Cardiac septum (tissue), 1 donor: ENCODE data around the gene NUTF2. TPM values are rescaled to one million over a fixed set of nuclear protein-coding genes. Genes with fewer than 3 reads are reported as not detected.
"Not testable (repeated sequence)": the region's sequence is repeated elsewhere in the genome, so short reads cannot be mapped to it uniquely, and the experiment has no call there.

Experiments
- DNase-seq: peaks from one replicate; pipeline ENCODE4 v3.0.0-alpha.2; 2020; ENCODE audit warnings: low spot score
- intact Hi-C: fragments of 100-400 bp; cut with DNase I; formaldehyde crosslinking; loops from one replicate; pipeline ENCODE4 v1.14.0; 2022
- total RNA-seq: library from RNA; stranded (reverse); fragmentation: NEBNext Ultra II Directional; extraction: Animal tissue kit (Norgen Biotek cat#: 25700); gene quantifications from one replicate; pipeline ENCODE4 v1.2.1, GENCODE V29; 2021
- donor health status: DM: no; HTN: no; CAD: no.

The NUTF2 gene
- total RNA-seq, 1 donor from 2014 or later: 87.1 TPM

GRCh38 chr16:67857547-67858233, 11.0 kb downstream of the NUTF2 start:
- intact Hi-C loops: no loop called here
- DNase-seq: peak; percentile 79

DNA sequence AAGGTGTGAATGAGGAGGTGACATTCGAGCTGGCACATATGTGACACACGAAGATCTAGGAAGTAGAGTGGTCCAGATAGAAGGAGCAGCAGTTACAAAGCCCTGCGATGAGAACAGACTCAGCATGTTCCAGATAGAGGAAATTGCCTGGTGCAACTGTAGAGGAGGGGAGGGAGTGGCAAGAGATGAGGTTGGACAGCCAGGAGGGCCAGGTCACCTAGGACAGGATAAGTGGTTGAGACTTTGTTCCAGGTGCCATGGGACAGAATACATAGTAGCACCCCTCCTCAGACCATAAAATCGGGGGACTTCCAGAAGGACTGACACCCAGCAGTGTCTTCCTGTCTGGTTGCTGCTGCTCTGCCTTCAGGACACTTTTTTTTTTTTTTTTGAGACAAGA, 11.8 kb downstream of the NUTF2 start:
- intact Hi-C loops: no loop called here
- DNase-seq: no peak

DNA sequence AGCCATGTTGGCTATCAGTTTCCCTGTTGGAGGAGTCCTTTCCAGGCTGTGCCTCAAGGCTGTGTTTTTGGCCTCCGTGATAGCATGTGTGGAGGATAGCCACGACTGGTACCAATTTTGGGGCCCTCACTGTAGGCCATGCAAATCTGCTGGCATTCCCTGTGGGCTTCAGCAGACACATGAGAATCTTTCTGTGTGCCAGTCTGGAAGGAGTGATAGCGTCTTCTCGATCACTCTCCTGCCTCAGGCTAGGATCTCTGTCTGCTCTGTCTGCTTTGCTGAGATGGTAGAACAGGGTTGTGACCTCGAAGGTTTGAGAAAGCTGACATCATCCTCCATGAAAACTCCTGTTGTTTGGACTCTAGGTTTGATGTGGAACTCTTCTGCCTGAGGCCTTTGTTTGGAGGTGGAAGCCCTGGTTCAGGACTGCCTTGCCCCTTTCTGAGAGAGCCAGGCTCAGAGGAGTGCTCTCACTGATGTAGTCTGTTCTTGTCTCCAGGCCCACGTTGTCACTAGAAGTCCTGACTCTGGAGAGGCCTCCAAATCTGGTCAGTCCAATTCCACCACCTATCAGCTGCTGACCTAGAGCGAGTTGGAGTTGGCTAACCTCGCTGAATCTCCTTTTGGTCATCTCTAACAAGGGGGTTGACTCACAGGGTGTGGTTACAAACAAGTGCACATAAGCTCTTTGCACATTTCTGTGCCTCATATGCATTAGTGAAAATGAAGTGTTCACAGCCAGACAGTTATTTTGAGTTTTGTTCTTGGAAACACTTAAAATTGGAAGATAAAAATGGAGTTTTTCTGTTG, 14.1 kb downstream of the NUTF2 start:
- intact Hi-C loops: no loop called here
- DNase-seq: no peak

DNA sequence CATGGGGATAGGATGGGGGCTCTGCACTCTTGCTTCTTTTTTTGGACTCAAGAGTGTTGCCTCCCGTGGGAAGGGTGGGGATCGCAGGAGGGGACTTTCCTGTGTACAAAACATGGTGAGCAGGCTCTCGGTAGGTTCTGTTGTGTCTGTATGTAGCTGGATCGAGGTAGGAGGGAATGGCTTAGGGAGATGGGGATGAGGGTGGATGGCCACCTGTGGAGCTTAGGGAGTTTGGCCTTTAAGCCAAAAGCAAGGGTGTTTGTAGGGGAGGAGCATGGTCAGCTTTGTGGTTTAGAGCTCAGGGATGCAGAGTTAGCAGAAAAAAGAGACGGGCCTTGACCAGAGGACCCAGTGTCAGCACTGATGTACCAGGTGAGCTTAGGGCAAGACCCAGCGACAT, 15.1 kb downstream of the NUTF2 start:
- intact Hi-C loops: loop anchor here (2.0 kb wide), 1 partner anchor 15 kb away; the partner anchor contains the start of genes CENPT and NUTF2
- DNase-seq: no peak

GRCh38 chr16:67862623-67863583, 16.2 kb downstream of the NUTF2 start:
- intact Hi-C loops: loop anchor here (2.0 kb wide), 1 partner anchor 16 kb away; the partner anchor contains the start of genes CENPT and NUTF2
- peak; percentile 93 for DNase-seq

- intact Hi-C loops, DNase-seq: not testable (repeated sequence)
Measured at GRCh38 chr16:67864044-67864443, 17.3 kb downstream of the NUTF2 start.

DNA sequence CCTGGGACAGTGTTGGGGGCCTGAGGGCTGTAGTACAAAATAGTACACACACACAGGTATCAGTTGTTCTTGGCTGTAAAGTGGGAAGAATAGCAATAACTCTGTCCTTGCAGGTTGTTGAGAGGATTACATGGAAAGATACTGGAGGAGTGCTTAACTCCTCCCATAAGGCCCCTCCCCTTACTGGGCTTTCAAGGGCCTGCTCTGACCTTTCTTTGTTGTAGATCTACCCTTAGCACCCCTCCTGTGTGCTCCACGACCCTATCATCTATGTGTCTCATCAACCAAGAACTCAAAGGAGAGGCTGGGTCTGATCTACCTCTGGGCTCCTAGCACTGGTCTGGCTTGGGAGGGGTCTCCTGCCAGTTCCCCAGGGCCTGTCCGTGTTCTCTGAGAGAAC, 17.9 kb downstream of the NUTF2 start:
- no peak for DNase-seq

DNA sequence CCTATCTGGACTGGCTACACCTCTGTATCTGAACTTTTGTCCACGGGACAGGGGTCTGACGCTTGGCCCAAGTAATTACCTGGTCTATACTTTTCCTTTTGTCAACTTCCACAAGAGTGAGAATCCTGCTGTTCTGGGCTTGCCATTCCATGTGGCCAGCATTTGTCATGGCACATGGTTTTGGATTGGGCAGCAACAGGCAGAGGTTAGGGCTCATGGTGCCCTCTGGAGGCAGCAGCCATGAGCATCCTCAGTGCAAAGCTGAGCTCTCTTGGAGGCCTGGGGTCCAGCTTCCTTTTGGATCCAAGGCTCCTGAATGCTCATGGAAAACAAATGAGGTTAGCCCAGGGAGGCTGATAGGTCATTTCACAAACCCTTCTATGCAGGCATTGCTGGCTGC, 18.6 kb downstream of the NUTF2 start:
- intact Hi-C loops: no loop called here

More for the DNA sequence above, 17.9 kb downstream of the NUTF2 start:
- intact Hi-C loops: no loop called here

GRCh38 chr16:67868290-67868689, 21.6 kb downstream of the NUTF2 start:
- intact Hi-C loops: no loop called here
- DNase-seq: no peak

More for the DNA sequence above, 18.6 kb downstream of the NUTF2 start:
- no peak for DNase-seq

- intact Hi-C loops: no loop called here
- no peak for DNase-seq
Measured at GRCh38 chr16:67869653-67870052, 22.9 kb downstream of the NUTF2 start.

GRCh38 chr16:67871256-67871655, 24.5 kb downstream of the NUTF2 start:
- intact Hi-C loops: no loop called here

GRCh38 chr16:67872131-67872630, 25.4 kb downstream of the NUTF2 start:
- no peak for DNase-seq
- intact Hi-C loops: loop anchor here (2.0 kb wide), 1 partner anchor 29 kb away; the partner anchor contains the start of gene THAP11

More at GRCh38 chr16:67871256-67871655, 24.5 kb downstream of the NUTF2 start:
- DNase-seq: no peak

DNA sequence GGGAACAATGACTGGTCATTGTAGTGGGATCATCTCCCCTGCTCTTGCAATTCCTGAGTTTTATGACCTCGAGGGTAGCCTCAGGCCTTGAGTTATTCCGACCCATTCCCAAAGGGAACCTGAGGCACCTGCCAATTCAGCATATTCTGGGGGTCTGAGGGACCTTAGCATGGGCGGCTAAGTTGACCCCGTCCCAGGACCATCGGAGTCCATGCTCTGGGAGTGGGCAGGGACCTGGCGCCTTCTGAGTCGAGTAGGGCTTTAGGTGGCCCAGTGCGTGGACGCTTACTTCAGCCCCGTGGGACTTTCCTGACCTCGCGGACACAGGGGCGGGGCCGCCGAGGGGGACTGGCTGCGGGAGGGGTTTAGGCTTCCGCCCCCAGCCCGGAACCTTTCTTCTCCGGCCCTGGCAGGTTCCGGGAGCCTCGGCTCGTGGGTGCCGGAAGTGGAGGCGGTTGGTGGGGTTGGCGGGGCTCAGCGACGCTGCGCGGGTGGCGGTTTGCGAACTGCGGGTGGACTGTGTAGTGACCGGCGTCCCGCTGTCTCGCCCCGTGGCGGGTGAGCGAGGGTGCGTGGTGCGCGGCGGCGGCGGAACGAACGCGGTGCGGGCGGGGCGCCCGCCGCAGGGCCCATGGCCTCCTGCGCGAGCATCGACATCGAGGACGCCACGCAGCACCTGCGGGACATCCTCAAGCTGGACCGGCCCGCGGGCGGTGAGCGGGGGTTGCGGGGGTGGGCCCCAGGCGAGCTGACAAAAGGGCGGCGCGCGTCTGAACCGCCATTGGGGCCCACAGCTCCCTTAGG, 26.1 kb downstream of the NUTF2 start, which contains the start of gene EDC4:
TSS of gene EDC4 (plus strand) at position 422 of the 804 bp plus-strand sequence. CDS start at position 632, 210 bp downstream.
- intact Hi-C loops: loop anchor here (2.0 kb wide), 1 partner anchor 30 kb away; the partner anchor contains the start of gene THAP11
- peak; percentile 92 for DNase-seq

GRCh38 chr16:67873435-67874370, 27.0 kb downstream of the NUTF2 start:
- intact Hi-C loops: loop anchor here (2.0 kb wide), 1 partner anchor 31 kb away; the partner anchor contains the start of gene THAP11
- DNase-seq: no peak

- no peak for DNase-seq
- intact Hi-C loops: no loop called here
Measured at GRCh38 chr16:67874372-67874771, 27.6 kb downstream of the NUTF2 start.

- DNase-seq: no peak
- intact Hi-C loops: no loop called here
Measured at GRCh38 chr16:67877064-67877463, 30.3 kb downstream of the NUTF2 start.

GRCh38 chr16:67878232-67878631, 31.5 kb downstream of the NUTF2 start:
- DNase-seq: no peak
- intact Hi-C loops: no loop called here
